Kidney epithelial cell (primary cell): ENCODE data around the gene C2orf42. TPM values are rescaled to one million over a fixed set of nuclear protein-coding genes. Genes with fewer than 3 reads are reported as not detected.

Source experiments
- DNase-seq: peaks from one replicate; pipeline ENCODE4 v3.0.0-alpha.2; 2010; ENCODE audit warnings: low read depth
- H3K27me3 ChIP-seq: 2 replicates; pipeline ENCODE4 v1.6.0; 2011; ENCODE audit warnings: low read length; ENCODE audit not compliant: control insufficient read depth, insufficient read depth
- H3K36me3 ChIP-seq: 2 replicates; pipeline ENCODE4 v1.5.1; 2011; ENCODE audit warnings: low read length; ENCODE audit not compliant: control insufficient read depth, insufficient read depth
- H3K4me3 ChIP-seq: 2 replicates; pipeline ENCODE4 v1.5.1; 2011; ENCODE audit warnings: low read depth, mild to moderate bottlenecking, control low read depth, low read length
- total RNA-seq: library from RNA; depleted of rRNA; stranded (reverse); fragments of >200 nt; gene quantifications from 2 replicates; pipeline ENCODE4 v1.2.3, GENCODE V29; 2015
- TF ChIP-seq, protein P1 (sequence below): IDR thresholded peaks from 2 replicates; pipeline ENCODE4 v1.5.1; 2011; ENCODE audit warnings: mild to moderate bottlenecking, moderate library complexity, low read length, control low read depth, inconsistent platforms; ENCODE audit not compliant: insufficient read depth, poor library complexity, severe bottlenecking

Gene C2orf42
- total RNA-seq, 1 donor from 2014 or later = 9.1 TPM

- H3K4me3 ChIP-seq = no peak overlapping the region
- TF ChIP-seq, protein P1, sequence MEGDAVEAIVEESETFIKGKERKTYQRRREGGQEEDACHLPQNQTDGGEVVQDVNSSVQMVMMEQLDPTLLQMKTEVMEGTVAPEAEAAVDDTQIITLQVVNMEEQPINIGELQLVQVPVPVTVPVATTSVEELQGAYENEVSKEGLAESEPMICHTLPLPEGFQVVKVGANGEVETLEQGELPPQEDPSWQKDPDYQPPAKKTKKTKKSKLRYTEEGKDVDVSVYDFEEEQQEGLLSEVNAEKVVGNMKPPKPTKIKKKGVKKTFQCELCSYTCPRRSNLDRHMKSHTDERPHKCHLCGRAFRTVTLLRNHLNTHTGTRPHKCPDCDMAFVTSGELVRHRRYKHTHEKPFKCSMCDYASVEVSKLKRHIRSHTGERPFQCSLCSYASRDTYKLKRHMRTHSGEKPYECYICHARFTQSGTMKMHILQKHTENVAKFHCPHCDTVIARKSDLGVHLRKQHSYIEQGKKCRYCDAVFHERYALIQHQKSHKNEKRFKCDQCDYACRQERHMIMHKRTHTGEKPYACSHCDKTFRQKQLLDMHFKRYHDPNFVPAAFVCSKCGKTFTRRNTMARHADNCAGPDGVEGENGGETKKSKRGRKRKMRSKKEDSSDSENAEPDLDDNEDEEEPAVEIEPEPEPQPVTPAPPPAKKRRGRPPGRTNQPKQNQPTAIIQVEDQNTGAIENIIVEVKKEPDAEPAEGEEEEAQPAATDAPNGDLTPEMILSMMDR = no peak
- H3K27me3 ChIP-seq = no peaks in the 10 kb centered on the region
- no peaks in the 10 kb centered on the region for H3K36me3 ChIP-seq
- DNase-seq = no peak
Measured at GRCh38 chr2:70123829-70124116, 67.0 kb downstream of the C2orf42 start.

- Histone ChIP-seq H3K36me3 (no peaks in the 10 kb centered on the region), H3K27me3 (no peaks in the 10 kb centered on the region), H3K4me3 (no peak overlapping the region)
- TF ChIP-seq, protein P1 = no peak
- no peak for DNase-seq
Measured at GRCh38 chr2:70123051-70123828, 67.6 kb downstream of the C2orf42 start.

DNA sequence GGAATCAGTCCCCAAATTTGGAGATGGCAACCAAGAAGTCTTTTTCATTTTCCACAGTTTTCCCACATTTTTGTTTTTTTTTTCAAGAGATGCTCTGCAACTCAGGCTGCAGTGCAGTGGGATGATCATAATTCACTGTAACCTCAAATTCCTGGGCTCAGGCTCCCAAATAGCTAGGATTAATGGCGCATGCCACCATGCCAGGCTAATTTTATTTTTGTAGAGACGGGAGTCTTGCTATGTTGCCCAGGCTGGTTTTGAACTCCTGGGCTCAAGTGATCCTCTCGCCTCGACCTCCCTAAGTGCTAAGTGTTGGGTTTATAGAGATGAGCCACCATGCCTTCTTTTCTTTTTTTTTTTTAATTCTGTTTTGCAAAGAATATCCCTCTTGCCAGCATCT, 68.3 kb downstream of the C2orf42 start:
- no peak for DNase-seq
- no peaks in the 10 kb centered on the region for H3K27me3 ChIP-seq
- H3K4me3 ChIP-seq = no peak overlapping the region
- H3K36me3 ChIP-seq = no peaks in the 10 kb centered on the region
- TF ChIP-seq, protein P1 = no peak

GRCh38 chr2:70121627-70122372, 69.0 kb downstream of the C2orf42 start:
- no peak for DNase-seq
- H3K36me3 ChIP-seq = no peaks in the 10 kb centered on the region
- TF ChIP-seq, protein P1 = no peak
- no peak overlapping the region for H3K4me3 ChIP-seq
- no peaks in the 10 kb centered on the region for H3K27me3 ChIP-seq

GRCh38 chr2:70118798-70119454, 71.9 kb downstream of the C2orf42 start:
- no peak overlapping the region for H3K4me3 ChIP-seq
- TF ChIP-seq, protein P1 = no peak
- H3K36me3 ChIP-seq = no peaks in the 10 kb centered on the region
- DNase-seq = no peak
- H3K27me3 ChIP-seq = no peaks in the 10 kb centered on the region
